Measurements from ENCODE around the gene DNHD1. TPM values are rescaled to one million over a fixed set of nuclear protein-coding genes. Genes with fewer than 3 reads are reported as not detected.
A peak's percentile ranks its signal among the peaks of the same experiment; 100 is the strongest.

DNHD1 gene
- total and polyA plus RNA-seq, 8 donors, result 1.8 to 45.1 (median 11.4) TPM

GRCh38 chr11:6611092-6611962 is 114.2 kb downstream of the DNHD1 start:
- DNase-seq, result no peak
- H3K9me3 ChIP-seq, result no peaks in the 10 kb centered on the region
- TF ChIP-seq POLR2A (IDR thresholded peaks at IDR 0.05) (no peak), POLR2AphosphoS5 (IDR thresholded peaks at IDR 0.05) (peak in 1 of 3 donors; percentile 47)
- H3K36me3 ChIP-seq, result peaks cover 46 to 63% (median 59%) of the 10 kb centered on the region in 4 donors
- H3K27me3 ChIP-seq, result no peaks in the 10 kb centered on the region
- peaks cover 45 to 66% (median 56%) of the 10 kb centered on the region in 4 donors for H3K4me1 ChIP-seq
- intact Hi-C loops (cut with DNase I; ENCODE audit: low total_unique reads), result no loop called here
- WGBS, 5 donors, result 7 to 12% (median 12%) methylated on average over 32 to 39 of the region's 39 CpGs
- H3K27ac ChIP-seq, result peak overlapping the region; percentile 97 to 100 (median 99)
- H3K4me3 ChIP-seq, result peak overlapping the region; percentile 84 to 89 (median 86)

GRCh38 chr11:6611963-6612212 is 114.8 kb downstream of the DNHD1 start:
- Histone ChIP-seq H3K36me3 (peaks cover 52 to 68% (median 65%) of the 10 kb centered on the region in 4 donors), H3K27me3 (no peaks in the 10 kb centered on the region), H3K9me3 (no peaks in the 10 kb centered on the region), H3K4me1 (peaks cover 39 to 64% (median 51%) of the 10 kb centered on the region in 4 donors), H3K27ac (peak overlapping the region; percentile 97 to 100 (median 99)), H3K4me3 (peak overlapping the region; percentile 84 to 89 (median 86))
- WGBS, 5 donors, result 0 to 1% (median 1%) methylated on average over 18 to 36 of the region's 36 CpGs; no CpG with 5 or more reads in 1 of the 5 donors
- TF ChIP-seq, protein P1, sequence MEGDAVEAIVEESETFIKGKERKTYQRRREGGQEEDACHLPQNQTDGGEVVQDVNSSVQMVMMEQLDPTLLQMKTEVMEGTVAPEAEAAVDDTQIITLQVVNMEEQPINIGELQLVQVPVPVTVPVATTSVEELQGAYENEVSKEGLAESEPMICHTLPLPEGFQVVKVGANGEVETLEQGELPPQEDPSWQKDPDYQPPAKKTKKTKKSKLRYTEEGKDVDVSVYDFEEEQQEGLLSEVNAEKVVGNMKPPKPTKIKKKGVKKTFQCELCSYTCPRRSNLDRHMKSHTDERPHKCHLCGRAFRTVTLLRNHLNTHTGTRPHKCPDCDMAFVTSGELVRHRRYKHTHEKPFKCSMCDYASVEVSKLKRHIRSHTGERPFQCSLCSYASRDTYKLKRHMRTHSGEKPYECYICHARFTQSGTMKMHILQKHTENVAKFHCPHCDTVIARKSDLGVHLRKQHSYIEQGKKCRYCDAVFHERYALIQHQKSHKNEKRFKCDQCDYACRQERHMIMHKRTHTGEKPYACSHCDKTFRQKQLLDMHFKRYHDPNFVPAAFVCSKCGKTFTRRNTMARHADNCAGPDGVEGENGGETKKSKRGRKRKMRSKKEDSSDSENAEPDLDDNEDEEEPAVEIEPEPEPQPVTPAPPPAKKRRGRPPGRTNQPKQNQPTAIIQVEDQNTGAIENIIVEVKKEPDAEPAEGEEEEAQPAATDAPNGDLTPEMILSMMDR (IDR thresholded peaks at IDR 0.05), result no peak
- no peak for TF ChIP-seq POLR2AphosphoS5 (IDR thresholded peaks at IDR 0.05)
- no peak for TF ChIP-seq EP300 (IDR thresholded peaks at IDR 0.05)
- no peak for TF ChIP-seq POLR2A (IDR thresholded peaks at IDR 0.05)
- intact Hi-C loops (cut with DNase I; ENCODE audit: low total_unique reads), result no loop called here
- no peak for DNase-seq

GRCh38 chr11:6612213-6613041 is 115.3 kb downstream of the DNHD1 start, which contains the start of gene TAF10:
TSS of gene TAF10 (minus strand) at chr11:6612216. CDS start at chr11:6612189, 27 bp downstream.
- DNase-seq, result peak; percentile 98 to 99
- intact Hi-C loops (cut with DNase I; ENCODE audit: low total_unique reads), result no loop called here
- Histone ChIP-seq H3K27me3 (no peaks in the 10 kb centered on the region), H3K36me3 (peaks cover 53 to 73% (median 67%) of the 10 kb centered on the region in 4 donors), H3K4me1 (peaks cover 36 to 64% (median 49%) of the 10 kb centered on the region in 4 donors), H3K4me3 (peak within 1 kb of the TSS; percentile 84 to 89 (median 86)), H3K27ac (peak within 1 kb of the TSS; percentile 97 to 100 (median 99)), H3K9me3 (no peaks in the 10 kb centered on the region)
- 0 to 1% (median 0%) methylated on average over 24 to 51 of the region's 51 CpGs for WGBS, 5 donors
- TF ChIP-seq, protein P1 (IDR thresholded peaks at IDR 0.05), result peak in 5 of 7 experiments; percentile 17 to 71 (median 42)
- TF ChIP-seq POLR2AphosphoS5 (IDR thresholded peaks at IDR 0.05), result peak; percentile 94 to 99 (median 99)
- peak in 2 of 4 donors; percentile 87 to 92 for TF ChIP-seq POLR2A (IDR thresholded peaks at IDR 0.05)
- TF ChIP-seq EP300 (IDR thresholded peaks at IDR 0.05), result no peak

- Histone ChIP-seq H3K4me3 (peak overlapping the region in 1 of 4 donors; percentile 89), H3K27me3 (no peaks in the 10 kb centered on the region), H3K27ac (peak overlapping the region in 4 of 5 donors; percentile 97 to 100 (median 99)), H3K9me3 (no peaks in the 10 kb centered on the region), H3K4me1 (peaks cover 36 to 64% (median 49%) of the 10 kb centered on the region in 4 donors), H3K36me3 (peaks cover 48 to 63% (median 58%) of the 10 kb centered on the region in 4 donors)
- DNase-seq, result no peak
- 90 to 94% (median 93%) methylated on average over 3 of the region's 3 CpGs for WGBS, 5 donors
- intact Hi-C loops (cut with DNase I; ENCODE audit: low total_unique reads), result no loop called here
- TF ChIP-seq POLR2AphosphoS5 (IDR thresholded peaks at IDR 0.05) (no peak), EP300 (IDR thresholded peaks at IDR 0.05) (no peak), POLR2A (IDR thresholded peaks at IDR 0.05) (no peak)
- TF ChIP-seq, protein P1 (IDR thresholded peaks at IDR 0.05), result no peak
These were observed 116.4 kb downstream of the DNHD1 start for GRCh38 chr11:6613496-6613895.

All from stomach (tissue), 9 donors.